A673 (cell line): Measurements from ENCODE around the gene DAD1.

Source experiments
- EZH2 ChIP-seq: fragments of 200-600 bp; sonication (generic); IDR thresholded peaks from 2 replicates; pipeline ENCODE4 v1.6.1; 2017; ENCODE audit warnings: borderline replicate concordance, low read depth, mild to moderate bottlenecking, mixed read lengths, antibody characterized with exemption, low read length; ENCODE audit not compliant: poor library complexity, severe bottlenecking
- TF ChIP-seq, protein P1 (sequence below): fragments of 300-800, 200-600 bp; sonication (generic); conservative IDR thresholded peaks from 2 replicates; pipeline ENCODE4 v1.5.1; 2017; ENCODE audit warnings: low read depth, mild to moderate bottlenecking, antibody characterized with exemption, low read length, moderate library complexity, mixed read lengths

GRCh38 chr14:22535126-22535525, 53.9 kb downstream of the DAD1 start:
- TF ChIP-seq, protein P1, sequence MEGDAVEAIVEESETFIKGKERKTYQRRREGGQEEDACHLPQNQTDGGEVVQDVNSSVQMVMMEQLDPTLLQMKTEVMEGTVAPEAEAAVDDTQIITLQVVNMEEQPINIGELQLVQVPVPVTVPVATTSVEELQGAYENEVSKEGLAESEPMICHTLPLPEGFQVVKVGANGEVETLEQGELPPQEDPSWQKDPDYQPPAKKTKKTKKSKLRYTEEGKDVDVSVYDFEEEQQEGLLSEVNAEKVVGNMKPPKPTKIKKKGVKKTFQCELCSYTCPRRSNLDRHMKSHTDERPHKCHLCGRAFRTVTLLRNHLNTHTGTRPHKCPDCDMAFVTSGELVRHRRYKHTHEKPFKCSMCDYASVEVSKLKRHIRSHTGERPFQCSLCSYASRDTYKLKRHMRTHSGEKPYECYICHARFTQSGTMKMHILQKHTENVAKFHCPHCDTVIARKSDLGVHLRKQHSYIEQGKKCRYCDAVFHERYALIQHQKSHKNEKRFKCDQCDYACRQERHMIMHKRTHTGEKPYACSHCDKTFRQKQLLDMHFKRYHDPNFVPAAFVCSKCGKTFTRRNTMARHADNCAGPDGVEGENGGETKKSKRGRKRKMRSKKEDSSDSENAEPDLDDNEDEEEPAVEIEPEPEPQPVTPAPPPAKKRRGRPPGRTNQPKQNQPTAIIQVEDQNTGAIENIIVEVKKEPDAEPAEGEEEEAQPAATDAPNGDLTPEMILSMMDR = no peak
- TF ChIP-seq EZH2 = no peak
